HG03280 (cell line): Measurements from ENCODE around the gene BLM.
A peak's percentile ranks its signal among the peaks of the same experiment; 100 is the strongest.
"Not testable (repeated sequence)": the region's sequence is repeated elsewhere in the genome, so short reads cannot be mapped to it uniquely, and the experiment has no call there.

Experiments
- ATAC-seq: cut with Tn5 transposase; IDR thresholded peaks from one replicate; pipeline ENCODE4 v1.9.1; 2021; ENCODE audit warnings: mild to moderate bottlenecking, moderate library complexity; ENCODE audit not compliant: unreplicated experiment

Gene BLM

GRCh38 chr15:90818251-90819210 lies 101.4 kb downstream of the BLM start:
- ATAC-seq, result no peak

GRCh38 chr15:90819390-90819789 lies 102.2 kb downstream of the BLM start:
- no peak for ATAC-seq

DNA sequence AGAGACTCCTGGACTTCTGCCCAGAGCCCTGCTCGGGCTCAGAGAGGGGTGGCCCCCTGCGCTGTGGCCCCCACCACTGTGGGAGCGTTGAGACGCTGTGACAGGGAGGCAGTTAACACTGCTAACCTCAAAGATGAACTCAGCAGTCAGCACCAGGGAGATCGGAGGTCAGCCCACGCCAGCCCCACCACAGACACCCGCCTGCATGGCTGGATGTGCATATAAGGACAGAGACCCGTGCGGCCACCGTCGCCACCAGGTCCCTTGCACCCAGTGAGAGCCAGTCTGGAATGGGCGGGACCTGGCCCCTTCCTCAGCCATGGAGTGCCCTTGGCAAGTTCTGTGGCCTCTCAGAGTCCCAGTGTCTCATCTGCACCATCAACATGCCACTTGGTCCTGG lies 102.7 kb downstream of the BLM start:
- no peak for ATAC-seq

GRCh38 chr15:90820481-90820880 lies 103.3 kb downstream of the BLM start:
- no peak for ATAC-seq

DNA sequence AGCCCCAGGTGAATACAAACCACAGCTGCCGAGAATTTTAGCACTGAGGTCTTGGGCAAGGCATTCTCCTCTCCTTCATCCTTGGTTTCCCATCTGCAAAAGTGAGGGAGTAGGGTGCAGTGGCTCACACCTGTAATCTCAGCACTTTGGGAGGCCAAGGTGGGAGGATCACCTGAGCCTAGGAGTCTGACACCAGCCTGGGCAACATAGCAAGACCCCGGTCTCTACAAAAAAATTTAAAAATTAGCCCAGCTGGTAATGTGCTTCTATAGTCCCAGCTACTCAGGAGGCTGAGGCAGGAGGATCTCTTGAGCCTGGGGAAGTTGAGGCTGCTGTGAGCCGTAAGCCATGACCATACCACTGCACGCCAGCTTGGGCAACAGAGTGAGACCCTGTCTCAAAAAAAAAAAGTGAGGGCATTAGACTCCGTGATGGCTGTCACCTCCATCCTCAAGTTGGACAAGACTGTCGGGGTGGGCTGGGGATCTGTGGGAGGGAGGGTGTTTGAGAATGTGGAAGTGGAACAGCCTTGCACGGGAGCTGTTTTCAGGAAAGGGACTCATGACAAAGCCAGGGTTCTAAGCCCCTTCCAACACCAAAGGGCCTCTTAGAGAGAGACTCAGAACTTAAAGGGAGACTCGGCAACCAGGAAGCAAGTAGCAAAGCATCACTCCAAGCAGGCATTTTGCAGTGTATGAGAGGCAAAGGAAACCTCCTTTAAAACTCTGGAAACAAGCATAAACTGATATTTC lies 105.2 kb downstream of the BLM start:
- ATAC-seq, result no peak

DNA sequence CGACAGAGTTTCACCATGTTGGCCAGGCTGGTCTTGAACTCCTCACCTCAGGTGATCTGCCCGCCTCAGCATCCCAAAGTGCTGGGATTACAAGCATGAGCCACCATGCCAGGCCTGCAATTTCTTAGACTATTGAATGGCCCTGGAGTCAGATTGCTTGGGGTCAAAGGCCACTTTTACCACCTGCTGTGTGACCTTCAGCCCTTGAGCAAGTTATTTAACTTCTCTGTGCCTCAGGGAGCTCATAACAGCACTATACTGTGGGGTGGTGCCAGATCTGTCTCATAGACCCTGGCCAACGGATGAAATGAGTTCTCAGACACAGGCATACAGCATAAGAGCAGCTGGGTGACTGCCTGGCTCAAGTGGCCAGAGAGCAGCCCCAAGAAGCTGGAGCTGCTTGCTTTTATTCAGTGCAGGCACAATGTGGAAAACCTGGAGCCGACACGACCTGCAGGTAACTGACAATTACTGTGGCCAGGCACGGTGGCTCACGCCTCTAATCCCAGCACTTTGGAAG lies 106.4 kb downstream of the BLM start:
- no peak for ATAC-seq

- ATAC-seq, result not testable (repeated sequence)
Observed at GRCh38 chr15:90825115-90825899, 108.2 kb downstream of the BLM start.

DNA sequence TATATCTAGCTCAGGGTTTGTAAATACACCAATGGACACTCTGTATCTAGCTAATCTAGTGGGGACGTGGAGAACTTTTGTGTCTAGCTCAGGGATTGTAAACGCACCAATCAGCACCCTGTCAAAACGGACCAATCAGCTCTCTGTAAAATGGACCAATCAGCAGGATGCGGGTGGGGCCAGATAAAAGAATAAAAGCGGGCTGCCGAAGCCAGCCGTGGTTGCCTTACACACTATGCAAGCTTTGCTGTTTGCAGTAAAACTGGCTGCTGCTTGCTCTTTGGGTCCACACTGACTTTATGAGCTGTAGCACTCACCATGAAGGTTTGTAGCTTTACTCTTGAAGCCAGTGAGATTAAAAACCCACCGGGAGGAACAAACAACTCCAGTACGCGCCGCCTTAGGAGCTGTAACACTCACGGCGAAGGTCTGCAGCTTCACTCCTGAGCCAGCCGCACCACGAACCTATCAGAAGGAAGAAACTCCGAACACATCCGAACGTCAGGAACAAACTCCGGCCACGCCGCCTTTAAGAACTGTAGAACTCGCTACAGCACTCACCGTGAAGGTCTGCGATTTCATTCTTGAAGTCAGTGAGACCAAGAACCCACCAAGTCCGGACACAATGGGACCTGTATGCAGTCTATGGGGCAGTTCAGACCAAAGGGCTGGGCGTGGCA lies 109.2 kb downstream of the BLM start:
- ATAC-seq, result not testable (repeated sequence)

DNA sequence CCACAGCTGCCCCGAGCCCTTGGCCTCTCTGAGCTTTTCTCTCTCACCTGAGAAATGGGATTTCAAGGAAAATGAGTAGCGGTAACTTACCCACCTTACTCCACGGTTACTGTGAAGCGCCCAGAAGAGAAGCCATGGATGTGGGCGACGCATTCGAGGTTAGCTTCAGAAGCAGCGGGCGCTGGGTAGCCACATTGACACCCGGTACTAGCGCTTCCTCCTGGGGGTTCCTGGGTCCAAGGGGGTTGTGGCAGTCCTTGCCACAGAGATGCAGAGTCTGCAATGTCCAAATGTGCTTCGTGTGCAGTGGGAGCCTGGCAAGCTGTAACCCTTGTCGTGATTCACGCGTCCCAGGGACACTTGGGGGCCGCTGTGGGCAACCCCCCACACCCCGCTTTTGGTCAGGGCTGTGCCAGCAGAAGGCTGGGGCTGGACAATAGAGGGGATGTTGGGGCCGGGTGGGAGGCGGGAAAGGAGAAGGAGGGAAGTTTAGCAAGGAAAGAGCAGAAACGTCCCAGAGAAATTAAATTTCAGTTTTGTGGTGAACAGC lies 109.8 kb downstream of the BLM start:
- no peak for ATAC-seq

DNA sequence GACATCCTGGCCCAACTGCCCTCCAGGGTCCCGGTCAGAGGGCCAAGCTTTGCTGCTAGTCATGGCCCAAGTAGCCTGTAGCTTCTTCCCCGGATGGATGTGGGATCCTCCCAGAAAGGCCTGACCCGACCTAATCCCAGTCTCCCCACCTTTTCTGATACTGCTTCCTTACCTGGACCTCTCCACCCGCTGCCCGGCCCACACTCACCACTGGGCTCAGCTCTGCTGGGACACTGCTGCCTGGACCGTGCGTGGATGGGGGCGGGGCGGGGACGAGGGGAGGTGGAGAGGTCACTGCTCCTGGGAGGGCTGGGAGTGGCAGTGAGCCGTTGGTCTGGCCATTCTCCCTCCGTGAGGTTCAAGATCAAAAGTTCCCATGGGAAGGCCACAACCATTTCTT lies 111.0 kb downstream of the BLM start:
- no peak for ATAC-seq

DNA sequence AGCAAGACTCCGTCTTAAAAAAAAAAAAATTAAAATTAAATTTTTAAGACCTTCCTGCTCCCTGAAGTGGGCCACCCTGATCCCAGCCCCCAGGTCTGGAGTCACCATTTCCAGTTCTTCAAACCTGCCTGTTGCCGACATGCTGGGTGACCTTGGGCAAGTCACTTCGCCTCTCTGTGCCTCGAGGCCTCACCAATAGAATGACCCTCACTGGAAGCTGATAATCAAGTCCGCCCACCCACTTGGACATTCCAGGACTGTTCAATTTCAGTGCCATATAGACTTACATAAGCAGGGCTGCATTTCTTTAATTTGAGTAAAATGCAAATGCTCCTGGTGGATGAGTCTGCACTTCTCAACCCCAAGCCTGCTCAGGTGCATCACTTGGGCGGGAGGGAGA lies 112.0 kb downstream of the BLM start:
- no peak for ATAC-seq

DNA sequence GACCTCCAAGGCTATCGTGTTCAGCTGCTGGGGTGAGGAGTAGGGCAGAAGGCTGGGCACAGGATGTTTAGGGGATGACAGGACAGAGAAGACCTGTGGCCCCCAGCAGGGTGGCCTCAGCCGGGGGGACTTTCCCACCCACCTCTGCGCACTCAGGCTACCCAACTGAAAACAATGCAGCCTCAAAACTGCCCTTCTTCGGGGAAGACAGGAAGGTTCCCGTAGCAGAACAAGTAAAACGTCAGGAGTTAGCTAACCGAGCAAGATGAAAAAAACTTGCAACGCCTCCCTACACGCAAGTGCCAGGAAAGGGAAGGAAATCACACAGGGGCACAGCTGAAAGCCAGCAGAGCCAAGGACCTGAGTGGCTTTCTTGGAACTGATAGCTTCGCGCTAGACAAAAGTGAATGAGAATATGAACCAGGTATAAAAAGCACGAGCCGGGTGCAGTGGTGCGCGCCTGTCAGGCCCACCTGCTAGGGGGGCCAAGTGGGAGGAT lies 112.8 kb downstream of the BLM start:
- ATAC-seq, result no peak

- no peak for ATAC-seq
Observed at GRCh38 chr15:90834626-90835025, 117.5 kb downstream of the BLM start.

- ATAC-seq, result no peak
Observed at GRCh38 chr15:90836296-90836871, 119.2 kb downstream of the BLM start.

DNA sequence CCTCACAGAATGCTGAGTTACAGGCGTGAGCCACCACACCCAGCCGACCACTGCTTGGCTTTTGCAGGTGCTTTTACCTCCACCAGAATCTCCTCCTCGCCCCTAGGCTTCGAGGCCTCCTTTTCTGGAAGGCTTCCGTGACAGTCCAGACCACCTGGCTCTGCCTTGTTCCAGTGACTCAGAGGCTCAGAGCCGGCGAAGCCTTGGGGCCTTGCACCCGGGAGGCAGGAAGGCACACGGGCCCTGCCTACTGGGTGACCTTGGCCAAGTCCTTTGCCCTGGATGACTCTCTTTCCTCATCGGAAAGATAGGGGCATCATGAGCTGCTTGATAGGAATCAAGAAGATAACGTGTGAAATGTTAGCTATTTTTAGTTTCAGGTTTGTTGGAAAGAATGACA lies 119.9 kb downstream of the BLM start:
- ATAC-seq, result no peak

- ATAC-seq, result no peak
Observed at GRCh38 chr15:90838139-90838538, 121.0 kb downstream of the BLM start.

DNA sequence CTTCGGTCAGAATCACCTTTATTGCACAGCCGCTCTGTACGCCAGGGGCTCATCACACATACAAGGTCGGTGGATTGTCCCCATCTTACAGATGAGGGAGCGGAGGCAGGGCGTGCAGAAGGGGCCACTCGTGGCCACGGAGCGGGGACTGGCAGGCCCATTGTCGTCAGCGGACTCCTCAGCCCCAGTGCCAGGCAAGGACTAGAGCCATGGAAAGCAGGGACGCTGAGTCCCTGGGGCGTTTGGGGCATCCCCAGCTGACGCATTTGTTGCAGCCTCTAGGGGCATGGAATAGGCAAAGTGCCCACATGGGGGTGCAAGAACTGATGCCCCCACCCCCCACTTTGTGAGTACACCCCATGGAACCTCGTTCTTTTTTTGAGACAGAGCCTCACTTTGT lies 121.4 kb downstream of the BLM start:
- no peak for ATAC-seq

DNA sequence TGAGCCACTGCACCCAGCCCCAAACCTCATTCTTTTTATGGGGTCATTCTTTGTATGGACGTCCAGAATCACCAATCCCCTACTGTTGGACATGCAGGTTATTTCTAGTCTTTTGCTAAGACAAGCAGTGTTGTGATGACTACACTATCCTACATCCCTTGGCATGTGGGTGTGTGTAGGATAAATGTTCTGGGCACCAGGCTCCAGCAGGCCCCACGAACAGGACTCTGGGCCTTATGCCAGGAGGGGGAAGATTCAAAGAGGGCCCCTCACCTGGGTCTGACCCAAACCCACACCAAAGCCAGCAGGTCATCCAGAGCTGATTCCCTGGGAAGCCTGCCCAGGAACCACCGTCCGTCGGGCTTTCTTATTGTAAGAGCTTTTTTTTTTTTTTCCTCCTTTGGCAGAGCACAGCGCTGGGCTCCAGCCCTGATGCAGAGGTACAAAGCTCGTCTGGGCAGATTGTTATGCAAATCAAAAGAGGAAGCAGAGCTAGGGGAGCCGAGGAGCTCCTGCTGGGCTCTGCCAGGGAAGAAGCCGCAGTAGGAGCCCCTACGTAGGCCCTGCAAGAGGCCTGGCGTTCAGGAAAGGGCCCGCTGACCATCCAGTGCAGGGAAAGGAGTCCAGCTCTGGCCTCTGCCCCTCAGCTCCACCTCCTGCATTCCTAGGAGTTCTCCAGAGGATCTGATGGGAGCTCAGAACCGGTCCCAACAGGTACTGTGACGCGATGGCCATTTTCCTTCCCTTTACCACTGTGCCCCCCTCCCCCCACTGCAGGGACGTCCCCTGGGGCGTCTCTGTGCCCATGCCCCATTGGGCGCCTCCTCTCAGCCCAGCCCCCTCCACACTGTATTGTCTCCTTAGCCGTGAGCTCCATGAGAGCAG lies 122.3 kb downstream of the BLM start:
- peak; percentile 60 for ATAC-seq
